Thyroid gland (tissue), 4 donors: ENCODE measurements around the gene ARID4A.

Source experiments
- POLR2A ChIP-seq, 2 donors: fragments of 450-650 bp; IDR thresholded peaks; one replicate each; pipeline ENCODE4 v1.6.1; 2017; ENCODE audit warnings: antibody characterized with exemption in 2 of 2, mild to moderate bottlenecking in 2 of 2, moderate library complexity in 1 of 2
- TF ChIP-seq, protein P1 (sequence below), 6 experiments: fragments of 200-600 bp in 3 of 6; fragments of 450-650 bp in 3 of 6; sonication (generic) in 3 of 6; IDR thresholded peaks; one replicate each; pipeline ENCODE4 v1.5.1; 2016 to 2019; ENCODE audit warnings: antibody characterized with exemption in 6 of 6, mild to moderate bottlenecking in 2 of 6, inconsistent platforms in 1 of 6, moderate library complexity in 1 of 6

DNA sequence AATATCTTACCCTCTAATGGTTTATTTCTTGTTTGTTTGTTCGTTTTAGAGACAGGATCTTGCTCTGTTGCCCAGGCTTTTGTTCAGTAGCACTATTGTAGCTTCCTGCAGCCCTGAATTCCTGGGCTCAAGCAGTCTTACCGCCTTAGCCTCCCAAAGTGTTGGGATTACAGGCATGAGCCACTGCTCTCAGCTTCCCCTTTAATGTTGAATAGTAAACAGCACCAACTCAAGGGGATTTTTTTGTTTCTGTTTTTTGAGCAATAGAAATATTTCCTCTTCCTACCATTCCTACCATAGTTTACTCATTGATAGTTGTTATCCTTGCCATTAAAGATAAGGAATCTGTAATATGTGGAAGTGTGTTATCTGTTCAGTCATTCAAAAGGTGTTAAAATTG is 10.7 kb downstream of the ARID4A start:
- TF ChIP-seq, protein P1, sequence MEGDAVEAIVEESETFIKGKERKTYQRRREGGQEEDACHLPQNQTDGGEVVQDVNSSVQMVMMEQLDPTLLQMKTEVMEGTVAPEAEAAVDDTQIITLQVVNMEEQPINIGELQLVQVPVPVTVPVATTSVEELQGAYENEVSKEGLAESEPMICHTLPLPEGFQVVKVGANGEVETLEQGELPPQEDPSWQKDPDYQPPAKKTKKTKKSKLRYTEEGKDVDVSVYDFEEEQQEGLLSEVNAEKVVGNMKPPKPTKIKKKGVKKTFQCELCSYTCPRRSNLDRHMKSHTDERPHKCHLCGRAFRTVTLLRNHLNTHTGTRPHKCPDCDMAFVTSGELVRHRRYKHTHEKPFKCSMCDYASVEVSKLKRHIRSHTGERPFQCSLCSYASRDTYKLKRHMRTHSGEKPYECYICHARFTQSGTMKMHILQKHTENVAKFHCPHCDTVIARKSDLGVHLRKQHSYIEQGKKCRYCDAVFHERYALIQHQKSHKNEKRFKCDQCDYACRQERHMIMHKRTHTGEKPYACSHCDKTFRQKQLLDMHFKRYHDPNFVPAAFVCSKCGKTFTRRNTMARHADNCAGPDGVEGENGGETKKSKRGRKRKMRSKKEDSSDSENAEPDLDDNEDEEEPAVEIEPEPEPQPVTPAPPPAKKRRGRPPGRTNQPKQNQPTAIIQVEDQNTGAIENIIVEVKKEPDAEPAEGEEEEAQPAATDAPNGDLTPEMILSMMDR (IDR thresholded peaks at IDR 0.05), result no peak
- TF ChIP-seq POLR2A (IDR thresholded peaks at IDR 0.05), result no peak
